22Rv1 (cell line): ENCODE measurements around the gene PLEKHN1.

ENCODE experiments used
- H3K27ac ChIP-seq: fragments of 450-650 bp; 2 replicates; pipeline ENCODE4 v1.5.1; 2017
- CTCF ChIP-seq: fragments of 450-650 bp; IDR thresholded peaks from 2 replicates; pipeline ENCODE4 v1.5.1; 2017; ENCODE audit warnings: mild to moderate bottlenecking
- ZFX ChIP-seq: fragments of 450-650 bp; IDR thresholded peaks from 2 replicates; pipeline ENCODE4 v1.6.1; 2017; ENCODE audit warnings: antibody characterized with exemption, borderline replicate concordance

Gene PLEKHN1

GRCh38 chr1:931380-932172 is 34.7 kb upstream of the PLEKHN1 start:
- TF ChIP-seq CTCF: no peak
- no peak for TF ChIP-seq ZFX
- peak overlapping the region; percentile 68 for H3K27ac ChIP-seq

- no peak for TF ChIP-seq CTCF
- no peak for TF ChIP-seq ZFX
- H3K27ac ChIP-seq: peak overlapping the region; percentile 68
Measured at GRCh38 chr1:932173-932510, 34.1 kb upstream of the PLEKHN1 start.

- no peak for TF ChIP-seq ZFX
- no peak for TF ChIP-seq CTCF
- H3K27ac ChIP-seq: peak overlapping the region; percentile 68
Measured at GRCh38 chr1:932776-933602, 33.3 kb upstream of the PLEKHN1 start.

GRCh38 chr1:933603-933940 is 32.7 kb upstream of the PLEKHN1 start:
- peak overlapping the region; percentile 68 for H3K27ac ChIP-seq
- TF ChIP-seq ZFX (no peak), CTCF (no peak)

- TF ChIP-seq CTCF (no peak), ZFX (no peak)
- no peak overlapping the region; the same call in 1 of the 2 replicates for H3K27ac ChIP-seq
Measured at GRCh38 chr1:934991-935750, 31.1 kb upstream of the PLEKHN1 start.

GRCh38 chr1:935751-936231 is 30.5 kb upstream of the PLEKHN1 start:
- H3K27ac ChIP-seq: no peak overlapping the region; the same call in 1 of the 2 replicates
- TF ChIP-seq ZFX (no peak), CTCF (no peak)
